Measurements from ENCODE around the gene SCYL1.
"Not testable (repeated sequence)": the region's sequence is repeated elsewhere in the genome, so short reads cannot be mapped to it uniquely, and the experiment has no call there.

The SCYL1 gene

GRCh38 chr11:65555693-65556231 lies 30.9 kb downstream of the SCYL1 start:
- no peak for DNase-seq

- DNase-seq, result no peak
Measured at GRCh38 chr11:65556470-65557279, 31.8 kb downstream of the SCYL1 start.

GRCh38 chr11:65557280-65558001 lies 32.6 kb downstream of the SCYL1 start:
- DNase-seq, result no peak

- no peak for DNase-seq
Measured at GRCh38 chr11:65558002-65558929, 33.4 kb downstream of the SCYL1 start, which contains the start of gene LTBP3. Gene LTBP3 (minus strand): TSS chr11:65558359. CDS start chr11:65557959, 400 bp downstream.

- no peak for DNase-seq
Measured at GRCh38 chr11:65558930-65559509, 34.1 kb downstream of the SCYL1 start.

GRCh38 chr11:65559535-65559934 lies 34.7 kb downstream of the SCYL1 start:
- no peak for DNase-seq

GRCh38 chr11:65559951-65560537 lies 35.2 kb downstream of the SCYL1 start:
- DNase-seq, result no peak

- no peak for DNase-seq
Measured at GRCh38 chr11:65560555-65561418, 35.9 kb downstream of the SCYL1 start.

- DNase-seq, result no peak
Measured at GRCh38 chr11:65562020-65562419, 37.1 kb downstream of the SCYL1 start.

- no peak for DNase-seq
Measured at GRCh38 chr11:65562788-65563187, 37.9 kb downstream of the SCYL1 start.

- no peak for DNase-seq
Measured at GRCh38 chr11:65563601-65564000, 38.7 kb downstream of the SCYL1 start.

GRCh38 chr11:65564879-65565559 lies 40.1 kb downstream of the SCYL1 start:
- not testable (repeated sequence) for DNase-seq

- DNase-seq, result no peak
Measured at GRCh38 chr11:65565624-65566453, 41.0 kb downstream of the SCYL1 start.

- no peak for DNase-seq
Measured at GRCh38 chr11:65569164-65569972, 44.5 kb downstream of the SCYL1 start.

- DNase-seq, result peak; percentile 98
Measured at GRCh38 chr11:65569973-65570918, 45.4 kb downstream of the SCYL1 start, which contains the start of gene ZNRD2. Gene ZNRD2 (plus strand): TSS chr11:65570477. CDS start chr11:65570492, 15 bp downstream.

- DNase-seq, result no peak
Measured at GRCh38 chr11:65571420-65571819, 46.5 kb downstream of the SCYL1 start.

GRCh38 chr11:65571940-65572339 lies 47.1 kb downstream of the SCYL1 start:
- no peak for DNase-seq

Measured in activated CD8-positive, alpha-beta memory T cell treated with anti-CD3 and anti-CD28 coated beads, Interleukin-2, amount 50 U/mL, for 48 hours (primary cell).